ENCODE results near the gene COG2.

- no peak for TF ChIP-seq CTCF (conservative IDR thresholded peaks at IDR 0.05; ENCODE audit: low read depth, low read length)
- no peak for TF ChIP-seq EZH2phosphoT487 (IDR thresholded peaks at IDR 0.05; ENCODE audit: borderline replicate concordance, low read length)
Measured at GRCh38 chr1:230713138-230713537, 70.9 kb downstream of the COG2 start.
